HCT116 (cell line): ENCODE measurements around the gene PPFIA1. TPM values are rescaled to one million over a fixed set of nuclear protein-coding genes. Genes with fewer than 3 reads are reported as not detected.

Source experiments
- ATAC-seq: fragments of 200-7000 bp; cut with Tn5 transposase; 2 replicates; pipeline ENCODE4 v1.9.1; 2020; ENCODE audit warnings: mild to moderate bottlenecking, moderate library complexity
- BruUV-seq: library from RNA; stranded (reverse); fragments of 400-500 nt; replicated peaks from 2 replicates; lab custom pipeline; 2021; lab: Mats Ljungman, UMichigan
- CTCF ChIA-PET: fragments of 300-600 bp; sonication (Branson Sonifier 250); formaldehyde crosslinking; loops from one replicate; lab custom pipeline; 2021; ENCODE audit warnings: antibody characterized with exemption; lab: Charles Lee
- POLR2A ChIA-PET: fragments of 300-600, 350-600 bp; sonication (Branson Sonifier 250); formaldehyde crosslinking; loops from one replicate; lab custom pipeline; 2021; ENCODE audit warnings: antibody characterized with exemption; lab: Charles Lee
- RAD21 ChIA-PET, 2 experiments: fragments of 300-600 bp; sonication (Branson Sonifier 250); formaldehyde crosslinking; loops; one replicate each; lab custom pipeline; 2023; ENCODE audit warnings: low total read pairs in 2 of 2; ENCODE audit not compliant: uncharacterized antibody in 2 of 2, unreplicated experiment in 2 of 2, low non-redundant PET in 1 of 2; lab: Charles Lee
- DNase-seq: peaks from one replicate; pipeline ENCODE4 v3.0.0-alpha.2; 2010; ENCODE audit warnings: low read depth, low spot score
- H2AFZ ChIP-seq: fragments of 200-600 bp; shearing (Covaris generic), sonication (generic); 2 replicates; pipeline ENCODE4 v1.6.1; 2017; ENCODE audit warnings: low read depth, mixed run types, mixed read lengths, antibody characterized with exemption, low read length; ENCODE audit not compliant: poor library complexity, severe bottlenecking
- H3K27ac ChIP-seq: 2 replicates; pipeline ENCODE4 v1.5.1; 2012; ENCODE audit warnings: low read depth, low read length
- H3K27me3 ChIP-seq: fragments of 200-600 bp; sonication (generic); 2 replicates; pipeline ENCODE4 v1.6.1; 2016; ENCODE audit warnings: mixed run types, low read length, mixed read lengths; ENCODE audit not compliant: insufficient read depth
- H3K36me3 ChIP-seq, 2 experiments: fragments of 200-500 bp in 1 of 2; fragments of 200-600 bp in 1 of 2; sonication (Bioruptor generic) in 1 of 2; sonication (generic) in 1 of 2; 2 replicates each; pipeline versions ENCODE4 v1.5.1 to v1.6.1; 2014 to 2016; ENCODE audit warnings: low read length in 2 of 2, inconsistent platforms in 1 of 2, mixed read lengths in 1 of 2, mixed run types in 1 of 2; ENCODE audit not compliant: insufficient read depth in 2 of 2, control insufficient read depth in 1 of 2
- H3K4me1 ChIP-seq, 2 experiments: fragments of 200-600 bp in 1 of 2; sonication (generic) in 1 of 2; 2 replicates each; pipeline versions ENCODE4 v1.5.1 to v1.6.1; 2012 to 2017; ENCODE audit warnings: low read length in 2 of 2, inconsistent platforms in 1 of 2, mild to moderate bottlenecking in 1 of 2, mixed read lengths in 1 of 2, mixed run types in 1 of 2, moderate library complexity in 1 of 2; ENCODE audit not compliant: insufficient read depth in 2 of 2, control insufficient read depth in 1 of 2
- H3K4me2 ChIP-seq: fragments of 200-600 bp; sonication (generic); 2 replicates; pipeline ENCODE4 v1.6.1; 2017; ENCODE audit warnings: mixed run types, low read length, mixed read lengths
- H3K4me3 ChIP-seq, 2 experiments: fragments of 200-600 bp in 1 of 2; sonication (generic) in 1 of 2; replicated peaks in 1 of 2; 2 replicates each; pipeline ENCODE4 v1.5.1; 2011 to 2016; ENCODE audit warnings: low read length in 2 of 2, control low read depth in 1 of 2, low read depth in 1 of 2, mild to moderate bottlenecking in 1 of 2, mixed read lengths in 1 of 2, mixed run types in 1 of 2
- H3K79me2 ChIP-seq: fragments of 200-600 bp; sonication (generic); 2 replicates; pipeline ENCODE4 v1.6.1; 2017; ENCODE audit warnings: mild to moderate bottlenecking, mixed run types, low read length, moderate library complexity, mixed read lengths; ENCODE audit not compliant: insufficient read depth
- H3K9ac ChIP-seq: fragments of 200-600 bp; sonication (generic); 2 replicates; pipeline ENCODE4 v1.6.1; 2016; ENCODE audit warnings: low read length, mixed read lengths
- H3K9me2 ChIP-seq: fragments of 200-600 bp; sonication (generic), shearing (Covaris generic); 2 replicates; pipeline ENCODE4 v1.6.1; 2017; ENCODE audit warnings: mixed run types, mild to moderate bottlenecking, moderate library complexity; ENCODE audit not compliant: insufficient read depth
- H3K9me3 ChIP-seq, 2 experiments: fragments of 200-500 bp in 1 of 2; fragments of 200-600 bp in 1 of 2; sonication (Bioruptor generic) in 1 of 2; sonication (generic) in 1 of 2; 2 replicates each; pipeline ENCODE4 v1.6.1; 2014 to 2017; ENCODE audit warnings: low read length in 2 of 2, mixed read lengths in 2 of 2, inconsistent platforms in 1 of 2, low read depth in 1 of 2, mild to moderate bottlenecking in 1 of 2, mixed run types in 1 of 2, moderate library complexity in 1 of 2; ENCODE audit not compliant: control insufficient read depth in 1 of 2, insufficient read depth in 1 of 2
- H4K20me1 ChIP-seq: fragments of 200-600 bp; sonication (generic), shearing (Covaris generic); 2 replicates; pipeline ENCODE4 v1.6.1; 2017; ENCODE audit warnings: mixed run types, mild to moderate bottlenecking, moderate library complexity; ENCODE audit not compliant: insufficient read depth
- REST ChIP-seq: IDR thresholded peaks from 2 replicates; pipeline ENCODE4 v1.6.1; 2012; ENCODE audit warnings: low read depth
- ZNF274 ChIP-seq: fragments of 200-500 bp; sonication (Bioruptor generic); IDR thresholded peaks from 2 replicates; pipeline ENCODE4 v1.6.1; 2014; ENCODE audit warnings: mild to moderate bottlenecking, low read depth, low read length, inconsistent platforms
- intact Hi-C: fragments of 100-400 bp; cut with micrococcal nuclease; formaldehyde crosslinking; loops from 2 replicates; pipeline ENCODE4 v1.10.0; 2022
- total RNA-seq: library from RNA; stranded (reverse); gene quantifications from one replicate; pipeline ENCODE4 v1.2.1, GENCODE V29; 2021; ENCODE audit not compliant: unreplicated experiment
- TF ChIP-seq, protein P1 (sequence below): IDR thresholded peaks from 2 replicates; pipeline ENCODE4 v1.6.1; 2012
- TF ChIP-seq, protein P2 (sequence below): IDR thresholded peaks from 2 replicates; pipeline ENCODE4 v1.6.1; 2012

Gene PPFIA1
- total RNA-seq, 1 experiment from 2014 or later = 48.6 TPM

- no peak for DNase-seq
- TF ChIP-seq ZNF274 = no peak
- TF ChIP-seq REST = no peak
- TF ChIP-seq, protein P1, sequence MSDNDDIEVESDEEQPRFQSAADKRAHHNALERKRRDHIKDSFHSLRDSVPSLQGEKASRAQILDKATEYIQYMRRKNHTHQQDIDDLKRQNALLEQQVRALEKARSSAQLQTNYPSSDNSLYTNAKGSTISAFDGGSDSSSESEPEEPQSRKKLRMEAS = no peak
- TF ChIP-seq, protein P2, sequence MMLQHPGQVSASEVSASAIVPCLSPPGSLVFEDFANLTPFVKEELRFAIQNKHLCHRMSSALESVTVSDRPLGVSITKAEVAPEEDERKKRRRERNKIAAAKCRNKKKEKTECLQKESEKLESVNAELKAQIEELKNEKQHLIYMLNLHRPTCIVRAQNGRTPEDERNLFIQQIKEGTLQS = no peak
- ChIA-PET CTCF (no interaction called here), POLR2A (no interaction called here), RAD21 (no interaction called here)
- Histone ChIP-seq H3K4me3 (no peak overlapping the region), H2AFZ (no peak overlapping the region), H4K20me1 (no peaks in the 10 kb centered on the region), H3K9me3 (no peaks in the 10 kb centered on the region), H3K4me2 (no peak overlapping the region), H3K9ac (no peak overlapping the region), H3K27me3 (no peaks in the 10 kb centered on the region), H3K36me3 (peaks cover 13 to 16% of the 10 kb centered on the region in 2 experiments; a peak in 3 of 4 replicates), H3K79me2 (peaks cover 75% of the 10 kb centered on the region), H3K4me1 (no peaks in the 10 kb centered on the region), H3K27ac (no peak overlapping the region), H3K9me2 (no peaks in the 10 kb centered on the region)
- intact Hi-C loops = no loop called here
- no peak for ATAC-seq
- no TSS peak for BruUV-seq
Measured at GRCh38 chr11:70290361-70291065, 20.0 kb downstream of the PPFIA1 start.
